Trophoblast cell (in vitro differentiated cells and primary cell): ENCODE data around the gene SMYD3.

ENCODE experiments used
- DNase-seq, 2 donors: peaks; one replicate each; pipeline ENCODE4 v3.0.0-alpha.2; 2016
- H2AFZ ChIP-seq: 2 replicates; pipeline ENCODE4 v1.6.1; 2013; ENCODE audit warnings: low read length, moderate library complexity, mild to moderate bottlenecking; ENCODE audit not compliant: insufficient read depth, poor library complexity
- H2AK5ac ChIP-seq: 2 replicates; pipeline ENCODE4 v1.6.1; 2013; ENCODE audit warnings: mild to moderate bottlenecking, low read length
- H2BK120ac ChIP-seq: 2 replicates; pipeline ENCODE4 v1.6.1; 2013; ENCODE audit warnings: low read length, mild to moderate bottlenecking, moderate library complexity; ENCODE audit not compliant: insufficient read depth, poor library complexity
- H2BK12ac ChIP-seq: 2 replicates; pipeline ENCODE4 v1.6.1; 2013; ENCODE audit warnings: mild to moderate bottlenecking, low read length, moderate library complexity
- H2BK5ac ChIP-seq: 2 replicates; pipeline ENCODE4 v1.6.1; 2013; ENCODE audit warnings: low read length, low read depth, moderate library complexity, mild to moderate bottlenecking; ENCODE audit not compliant: poor library complexity
- H3K14ac ChIP-seq: 2 replicates; pipeline ENCODE4 v1.6.1; 2013; ENCODE audit warnings: mild to moderate bottlenecking, low read length
- H3K18ac ChIP-seq: 2 replicates; pipeline ENCODE4 v1.6.1; 2013; ENCODE audit warnings: mild to moderate bottlenecking, low read length
- H3K23ac ChIP-seq: 2 replicates; pipeline ENCODE4 v1.6.1; 2013; ENCODE audit warnings: low read length
- H3K27ac ChIP-seq: 2 replicates; pipeline ENCODE4 v1.5.1; 2013; ENCODE audit warnings: low read depth, mild to moderate bottlenecking, inconsistent platforms, low read length, moderate library complexity
- H3K27me3 ChIP-seq: 2 replicates; pipeline ENCODE4 v1.6.1; 2013; ENCODE audit warnings: inconsistent platforms, mild to moderate bottlenecking, low read length, moderate library complexity; ENCODE audit not compliant: insufficient read depth
- H3K36me3 ChIP-seq, 2 experiments: 1 replicate in 1 of 2; 2 replicates in 1 of 2; pipeline ENCODE4 v1.6.1; 2013; ENCODE audit warnings: low read length in 2 of 2, mild to moderate bottlenecking in 2 of 2, moderate library complexity in 1 of 2; ENCODE audit not compliant: insufficient read depth in 2 of 2, control insufficient read depth in 1 of 2
- H3K4ac ChIP-seq: 2 replicates; pipeline ENCODE4 v1.6.1; 2013; ENCODE audit warnings: low read depth, mild to moderate bottlenecking, low read length, moderate library complexity
- H3K4me1 ChIP-seq, 2 experiments: 1 replicate in 1 of 2; 2 replicates in 1 of 2; pipeline ENCODE4 v1.6.1; 2013; ENCODE audit warnings: low read length in 2 of 2, mild to moderate bottlenecking in 2 of 2, moderate library complexity in 1 of 2; ENCODE audit not compliant: insufficient read depth in 2 of 2, control insufficient read depth in 1 of 2
- H3K4me2 ChIP-seq: 2 replicates; pipeline ENCODE4 v1.6.1; 2013; ENCODE audit warnings: inconsistent platforms, mild to moderate bottlenecking, low read length, moderate library complexity
- H3K4me3 ChIP-seq: 2 replicates; pipeline ENCODE4 v1.5.1; 2013; ENCODE audit warnings: mild to moderate bottlenecking, low read depth, low read length, inconsistent platforms
- H3K79me1 ChIP-seq: one replicate; pipeline ENCODE4 v1.6.1; 2013; ENCODE audit warnings: low read length
- H3K79me2 ChIP-seq: 2 replicates; pipeline ENCODE4 v1.6.1; 2013; ENCODE audit warnings: low read length, mild to moderate bottlenecking; ENCODE audit not compliant: control insufficient read depth, insufficient read depth, poor library complexity
- H3K9ac ChIP-seq: 2 replicates; pipeline ENCODE4 v1.6.1; 2013; ENCODE audit warnings: mild to moderate bottlenecking, low read length
- H3K9me3 ChIP-seq: 2 replicates; pipeline ENCODE4 v1.6.1; 2013; ENCODE audit warnings: low read depth, mild to moderate bottlenecking, control low read depth, inconsistent platforms, low read length; ENCODE audit not compliant: insufficient read depth
- H4K12ac ChIP-seq: 2 replicates; pipeline ENCODE4 v1.6.1; 2013; ENCODE audit warnings: low read depth, mild to moderate bottlenecking, low read length, moderate library complexity
- H4K8ac ChIP-seq: 2 replicates; pipeline ENCODE4 v1.6.1; 2013; ENCODE audit warnings: low read depth, mild to moderate bottlenecking, low read length, moderate library complexity
- H4K91ac ChIP-seq: one replicate; pipeline ENCODE4 v1.6.1; 2013; ENCODE audit warnings: low read depth, mild to moderate bottlenecking, low read length, moderate library complexity
- WGBS: extraction: QIAGEN DNeasy Blood & Tissue Kit; methylation state at CpG from one replicate; pipeline ENCODE4 v1.1.7; 2013; ENCODE audit warnings: missing lambda C conversion rate; ENCODE audit not compliant: insufficient read length, insufficient coverage; ENCODE audit errors: extremely low coverage; 5-methylcytosine and 5-hydroxymethylcytosine counted together

SMYD3 gene

DNA sequence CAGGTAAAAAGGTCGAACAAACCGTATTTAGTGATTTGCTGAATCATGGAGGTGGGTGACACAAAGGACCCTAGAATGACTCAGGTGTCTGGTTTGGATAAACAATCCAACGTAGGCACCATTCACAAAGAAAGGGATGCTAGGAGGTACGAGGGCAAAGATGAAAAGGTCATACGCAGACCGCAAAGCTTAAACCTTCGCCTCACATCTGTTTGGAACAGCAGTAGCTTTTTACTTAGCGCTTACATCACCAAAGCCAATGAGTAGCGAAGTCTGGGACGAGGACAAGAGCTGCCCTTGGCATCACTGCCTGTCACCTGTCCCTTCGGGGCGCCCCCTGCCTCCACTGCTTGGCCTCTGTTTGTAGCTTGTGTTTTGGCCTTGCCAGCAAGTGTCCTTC, 350.2 kb downstream of the SMYD3 start:
- H3K23ac ChIP-seq = no peak overlapping the region
- DNase-seq = no peak
- no peak overlapping the region for H4K8ac ChIP-seq
- H3K4me2 ChIP-seq = no peak overlapping the region
- H4K91ac ChIP-seq = peak overlapping the region; percentile 41
- no peak overlapping the region for H3K27ac ChIP-seq
- H3K36me3 ChIP-seq = no peaks in the 10 kb centered on the region
- no peaks in the 10 kb centered on the region for H3K79me2 ChIP-seq
- no peak overlapping the region for H2AFZ ChIP-seq
- no peak overlapping the region for H4K12ac ChIP-seq
- no CpG with 5 or more reads among the region's 12 CpGs for WGBS
- no peak overlapping the region for H2AK5ac ChIP-seq
- no peak overlapping the region for H3K4ac ChIP-seq
- peak overlapping the region; percentile 85 for H2BK12ac ChIP-seq
- H3K9me3 ChIP-seq = no peaks in the 10 kb centered on the region
- H3K4me1 ChIP-seq = peaks cover 2 to 12% of the 10 kb centered on the region in 2 experiments
- H3K79me1 ChIP-seq = no peaks in the 10 kb centered on the region
- H3K9ac ChIP-seq = no peak overlapping the region
- H2BK5ac ChIP-seq = no peak overlapping the region
- no peak overlapping the region for H3K4me3 ChIP-seq
- no peaks in the 10 kb centered on the region for H3K27me3 ChIP-seq
- H3K14ac ChIP-seq = peak overlapping the region; percentile 16
- no peak overlapping the region for H2BK120ac ChIP-seq
- peak overlapping the region; percentile 41 for H3K18ac ChIP-seq

DNA sequence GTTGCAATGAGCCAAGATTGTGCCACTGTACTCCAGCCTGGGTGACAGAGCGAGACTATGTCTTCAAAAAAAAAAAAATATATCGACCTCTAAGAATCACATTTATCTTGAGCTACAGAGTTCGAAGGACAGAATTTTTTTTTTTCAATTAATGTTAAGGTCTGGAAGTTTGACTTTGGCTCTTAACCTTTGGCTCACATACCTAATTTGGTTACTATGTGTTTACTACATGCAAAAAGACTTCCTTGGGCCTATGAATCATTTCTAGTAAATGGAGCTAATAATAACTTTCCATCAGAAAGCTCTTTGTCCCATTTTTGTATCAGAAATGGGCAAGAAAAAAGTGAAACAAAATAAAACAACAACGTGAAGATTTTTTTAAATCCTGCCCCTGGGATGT, 351.2 kb downstream of the SMYD3 start:
- WGBS = no CpG with 5 or more reads among the region's 4 CpGs
- Histone ChIP-seq H3K9me3 (no peaks in the 10 kb centered on the region), H3K18ac (no peak overlapping the region), H2BK120ac (no peak overlapping the region), H3K79me2 (no peaks in the 10 kb centered on the region), H3K79me1 (no peaks in the 10 kb centered on the region), H3K9ac (no peak overlapping the region), H2BK12ac (no peak overlapping the region), H3K4ac (no peak overlapping the region), H3K27me3 (no peaks in the 10 kb centered on the region), H2AK5ac (no peak overlapping the region), H4K12ac (no peak overlapping the region), H3K27ac (no peak overlapping the region), H3K4me2 (no peak overlapping the region), H2BK5ac (no peak overlapping the region), H3K14ac (no peak overlapping the region), H3K4me1 (peaks cover 2 to 12% of the 10 kb centered on the region in 2 experiments), H4K8ac (no peak overlapping the region), H3K23ac (no peak overlapping the region), H4K91ac (no peak overlapping the region), H3K4me3 (no peak overlapping the region), H2AFZ (no peak overlapping the region), H3K36me3 (no peaks in the 10 kb centered on the region)
- peak in 1 of 2 donors; percentile 51 for DNase-seq

DNA sequence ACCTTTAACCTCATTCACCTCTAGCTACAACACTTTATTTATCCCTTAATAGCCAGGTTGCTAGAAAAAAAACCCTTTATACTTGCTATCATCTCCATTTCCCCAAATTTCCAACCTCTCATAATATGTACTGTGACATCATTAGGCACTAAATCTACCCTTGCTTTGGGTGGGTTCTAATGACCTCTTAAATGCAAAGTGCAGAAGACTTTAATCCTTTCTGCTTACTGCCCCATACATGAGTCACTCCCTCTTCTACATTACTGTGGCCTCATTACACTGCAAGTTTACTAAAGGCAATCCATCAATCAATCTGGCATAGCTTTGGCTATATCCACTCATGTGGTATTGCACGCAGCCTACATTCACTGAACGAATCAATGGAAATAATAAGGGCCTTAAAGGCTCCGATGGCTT, 353.3 kb downstream of the SMYD3 start:
- Histone ChIP-seq H3K4me1 (peaks cover 2 to 9% of the 10 kb centered on the region in 2 experiments), H3K4me3 (no peak overlapping the region)

DNA sequence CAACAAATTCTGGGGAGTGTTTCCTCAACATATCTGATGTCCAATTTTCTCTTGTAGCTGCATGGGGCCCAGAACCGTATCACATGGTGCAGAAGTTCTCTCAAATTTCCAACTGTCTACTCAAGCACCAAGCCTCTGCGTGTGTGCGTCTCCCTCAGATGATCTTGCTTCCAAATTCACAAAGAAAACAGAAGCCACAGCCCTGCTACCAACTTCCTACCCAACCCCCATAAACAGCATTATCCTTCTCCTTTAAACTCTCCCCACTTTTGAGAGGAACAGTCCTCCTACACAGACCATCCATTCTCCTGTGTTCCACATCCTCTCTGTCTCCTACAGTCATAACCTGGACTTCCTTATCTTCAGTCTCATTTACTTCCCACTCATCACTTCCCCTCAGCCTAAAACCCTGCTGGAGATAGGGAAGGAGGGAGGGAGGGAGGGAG, 354.1 kb downstream of the SMYD3 start:
- Histone ChIP-seq H3K4me3 (no peak overlapping the region), H4K8ac (no peak overlapping the region), H3K36me3 (no peaks in the 10 kb centered on the region), H3K9ac (no peak overlapping the region), H3K4ac (no peak overlapping the region), H2BK5ac (no peak overlapping the region), H3K9me3 (no peaks in the 10 kb centered on the region), H3K4me2 (no peak overlapping the region), H4K12ac (no peak overlapping the region), H3K79me1 (no peaks in the 10 kb centered on the region), H3K27ac (no peak overlapping the region), H2AK5ac (no peak overlapping the region), H3K18ac (no peak overlapping the region), H4K91ac (no peak overlapping the region), H3K14ac (no peak overlapping the region), H3K79me2 (no peaks in the 10 kb centered on the region), H3K23ac (no peak overlapping the region), H2BK120ac (peak overlapping the region; percentile 46), H2BK12ac (no peak overlapping the region), H2AFZ (no peak overlapping the region), H3K4me1 (peaks cover 2 to 9% of the 10 kb centered on the region in 2 experiments), H3K27me3 (no peaks in the 10 kb centered on the region)
- no peak for DNase-seq
- WGBS = no CpG with 5 or more reads among the region's 3 CpGs

More for the DNA sequence above, 353.3 kb downstream of the SMYD3 start:
- Histone ChIP-seq H2AK5ac (no peak overlapping the region), H3K79me2 (no peaks in the 10 kb centered on the region), H2BK120ac (no peak overlapping the region), H3K79me1 (no peaks in the 10 kb centered on the region), H4K12ac (no peak overlapping the region), H3K27me3 (no peaks in the 10 kb centered on the region), H3K36me3 (no peaks in the 10 kb centered on the region), H3K14ac (no peak overlapping the region), H3K23ac (no peak overlapping the region), H3K18ac (no peak overlapping the region), H3K9me3 (no peaks in the 10 kb centered on the region), H2AFZ (no peak overlapping the region), H4K91ac (no peak overlapping the region), H3K4me2 (no peak overlapping the region), H2BK12ac (no peak overlapping the region), H4K8ac (no peak overlapping the region), H3K4ac (no peak overlapping the region), H3K27ac (no peak overlapping the region), H3K9ac (no peak overlapping the region), H2BK5ac (no peak overlapping the region)
- WGBS = no CpG with 5 or more reads among the region's 3 CpGs
- DNase-seq = no peak
